Sigmoid colon (tissue), 7 donors: ENCODE results near the gene PLK1. TPM values are rescaled to one million over a fixed set of nuclear protein-coding genes. Genes with fewer than 3 reads are reported as not detected.

Experiments used
- DNase-seq: peaks from one replicate; pipeline ENCODE4 v3.0.0-alpha.2; 2019
- H3K27ac ChIP-seq, 4 donors: fragments of 200-600 bp; sonication (generic); one replicate each; pipeline ENCODE4 v1.5.1; 2016 to 2019; ENCODE audit warnings: mild to moderate bottlenecking in 1 of 4
- H3K27me3 ChIP-seq, 3 donors: fragments of 200-600 bp; sonication (generic); one replicate each; pipeline ENCODE4 v1.5.1; 2019; ENCODE audit warnings: mild to moderate bottlenecking in 1 of 3
- H3K36me3 ChIP-seq, 4 donors: fragments of 200-600 bp; sonication (generic); one replicate each; pipeline ENCODE4 v1.5.1; 2016 to 2019
- H3K4me1 ChIP-seq, 4 donors: fragments of 200-600 bp; sonication (generic); one replicate each; pipeline ENCODE4 v1.5.1; 2017 to 2019
- H3K4me3 ChIP-seq, 4 donors: fragments of 200-600 bp; sonication (generic); one replicate each; pipeline ENCODE4 v1.5.1; 2017 to 2019; ENCODE audit warnings: mild to moderate bottlenecking in 2 of 4, moderate library complexity in 1 of 4
- H3K9me3 ChIP-seq, 4 donors: fragments of 200-600 bp in 3 of 4; sonication (generic) in 3 of 4; one replicate each; pipeline versions ENCODE4 v1.5.1 to v1.6.1; 2013 to 2019
- EP300 ChIP-seq, 4 donors: sonication (generic); formaldehyde crosslinking; IDR thresholded peaks; one replicate each; pipeline ENCODE4 v1.6.1; 2017; ENCODE audit warnings: antibody characterized with exemption in 4 of 4
- POLR2A ChIP-seq, 2 donors: fragments of 450-650 bp; IDR thresholded peaks; one replicate each; pipeline ENCODE4 v1.6.1; 2016; ENCODE audit warnings: antibody characterized with exemption in 2 of 2, mild to moderate bottlenecking in 2 of 2, moderate library complexity in 2 of 2
- POLR2AphosphoS5 ChIP-seq, 4 donors: sonication (generic); formaldehyde crosslinking; IDR thresholded peaks; one replicate each; pipeline ENCODE4 v1.6.1; 2017; ENCODE audit warnings: antibody characterized with exemption in 4 of 4
- WGBS, 2 donors: extraction: QIAGEN DNeasy Blood & Tissue Kit; methylation state at CpG; one replicate each; pipeline ENCODE4 v1.1.7; 2013; 5-methylcytosine and 5-hydroxymethylcytosine counted together
- intact Hi-C: fragments of 100-400 bp; cut with DNase I; formaldehyde crosslinking; loops from one replicate; pipeline ENCODE4 v1.15.1; 2023
- polyA plus RNA-seq, 3 donors: library from polyadenylated mRNA; stranded (reverse); fragments of 200-250 nt; gene quantifications; one replicate each; pipeline ENCODE4 v1.2.3, GENCODE V29; 2013
- total RNA-seq, 4 donors: library from RNA; depleted of rRNA; stranded (reverse); fragments of >200 nt; gene quantifications; one replicate each; pipeline ENCODE4 v1.1.0, GENCODE V29; 2016
- TF ChIP-seq, protein P1 (sequence below), 4 experiments: fragments of 450-650 bp in 3 of 4; fragments of 200-600 bp in 1 of 4; IDR thresholded peaks; one replicate each; pipeline ENCODE4 v1.5.1; 2016 to 2019; ENCODE audit warnings: antibody characterized with exemption in 4 of 4, mild to moderate bottlenecking in 3 of 4, moderate library complexity in 2 of 4
- donor health status: healthy with polysubstance abuse.
- donor health status: Bipolar disorder and iron deficiency.
- donor health status: healthy.

Gene PLK1
- total and polyA plus RNA-seq, 7 donors = 0.82 to 37.0 (median 4.2) TPM

DNA sequence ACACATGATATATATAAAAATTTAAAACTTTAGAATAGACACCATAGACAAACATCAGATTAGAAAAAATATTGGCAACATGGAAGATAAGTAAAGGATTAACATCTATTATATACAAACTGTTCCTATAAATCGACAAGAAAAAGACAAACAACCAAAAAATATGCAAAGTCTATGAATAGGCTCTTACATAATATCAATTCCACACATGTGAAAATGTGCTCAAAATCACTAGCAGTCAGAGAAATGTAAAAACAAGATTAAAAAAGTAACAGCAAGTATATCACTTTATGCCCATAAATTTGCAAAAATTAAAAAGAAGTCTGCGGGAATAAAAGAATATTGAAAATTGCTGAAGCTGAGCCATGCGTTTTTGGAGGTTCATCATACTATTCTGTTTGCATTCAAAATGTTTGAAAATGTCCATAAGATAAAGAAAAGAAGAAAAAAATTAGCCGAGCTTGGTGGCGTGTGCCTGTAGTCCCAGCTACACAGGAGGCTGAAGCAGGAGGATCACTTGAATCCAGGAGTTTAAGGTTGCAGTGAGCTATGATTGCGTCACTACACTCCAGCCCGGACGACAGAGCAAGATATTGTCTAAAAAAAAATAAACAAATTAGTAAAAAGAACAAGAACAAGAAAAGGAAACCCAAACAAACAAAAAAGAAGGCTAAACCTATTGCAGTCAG is 45.6 kb downstream of the PLK1 start:
- H3K4me1 ChIP-seq = no peaks in the 10 kb centered on the region
- TF ChIP-seq POLR2A (IDR thresholded peaks at IDR 0.05) = no peak
- TF ChIP-seq, protein P1, sequence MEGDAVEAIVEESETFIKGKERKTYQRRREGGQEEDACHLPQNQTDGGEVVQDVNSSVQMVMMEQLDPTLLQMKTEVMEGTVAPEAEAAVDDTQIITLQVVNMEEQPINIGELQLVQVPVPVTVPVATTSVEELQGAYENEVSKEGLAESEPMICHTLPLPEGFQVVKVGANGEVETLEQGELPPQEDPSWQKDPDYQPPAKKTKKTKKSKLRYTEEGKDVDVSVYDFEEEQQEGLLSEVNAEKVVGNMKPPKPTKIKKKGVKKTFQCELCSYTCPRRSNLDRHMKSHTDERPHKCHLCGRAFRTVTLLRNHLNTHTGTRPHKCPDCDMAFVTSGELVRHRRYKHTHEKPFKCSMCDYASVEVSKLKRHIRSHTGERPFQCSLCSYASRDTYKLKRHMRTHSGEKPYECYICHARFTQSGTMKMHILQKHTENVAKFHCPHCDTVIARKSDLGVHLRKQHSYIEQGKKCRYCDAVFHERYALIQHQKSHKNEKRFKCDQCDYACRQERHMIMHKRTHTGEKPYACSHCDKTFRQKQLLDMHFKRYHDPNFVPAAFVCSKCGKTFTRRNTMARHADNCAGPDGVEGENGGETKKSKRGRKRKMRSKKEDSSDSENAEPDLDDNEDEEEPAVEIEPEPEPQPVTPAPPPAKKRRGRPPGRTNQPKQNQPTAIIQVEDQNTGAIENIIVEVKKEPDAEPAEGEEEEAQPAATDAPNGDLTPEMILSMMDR (IDR thresholded peaks at IDR 0.05) = no peak
- TF ChIP-seq POLR2AphosphoS5 (IDR thresholded peaks at IDR 0.05) = no peak
- TF ChIP-seq EP300 (IDR thresholded peaks at IDR 0.05) = no peak
- intact Hi-C loops = no loop called here
- H3K36me3 ChIP-seq = no peaks in the 10 kb centered on the region
- H3K27me3 ChIP-seq = peaks cover 0 to 3% (median 0%) of the 10 kb centered on the region in 3 donors
- DNase-seq = no peak
- H3K9me3 ChIP-seq = peaks cover 0 to 6% (median 2%) of the 10 kb centered on the region in 4 donors
- WGBS, 2 donors = 82 to 84% methylated on average over 8 of the region's 8 CpGs
- H3K4me3 ChIP-seq = no peak overlapping the region
- no peak overlapping the region for H3K27ac ChIP-seq

DNA sequence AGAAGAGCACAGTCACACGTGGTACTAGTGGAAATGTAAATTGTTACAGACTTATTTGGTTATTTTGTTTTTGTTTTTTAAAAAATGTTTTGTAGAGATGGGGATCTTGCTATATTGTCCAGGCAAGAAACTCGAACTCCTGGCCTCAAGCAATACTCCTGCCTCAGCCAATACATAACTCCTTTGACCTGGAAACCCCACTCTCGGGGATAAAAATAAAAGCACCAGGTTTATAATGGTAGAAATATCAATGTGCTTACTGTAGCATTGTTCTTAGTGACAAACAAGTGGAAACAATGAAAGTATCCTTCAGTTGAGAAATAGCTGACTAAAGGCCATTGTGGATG is 46.1 kb downstream of the PLK1 start:
- Histone ChIP-seq H3K4me3 (no peak overlapping the region), H3K4me1 (no peaks in the 10 kb centered on the region), H3K9me3 (peaks cover 0 to 6% (median 2%) of the 10 kb centered on the region in 4 donors), H3K27ac (no peak overlapping the region), H3K36me3 (no peaks in the 10 kb centered on the region), H3K27me3 (peaks cover 0 to 7% (median 0%) of the 10 kb centered on the region in 3 donors)
- WGBS, 2 donors = 74 to 80% methylated on average over 3 of the region's 3 CpGs
- intact Hi-C loops = no loop called here
- TF ChIP-seq POLR2A (IDR thresholded peaks at IDR 0.05) (no peak), POLR2AphosphoS5 (IDR thresholded peaks at IDR 0.05) (no peak), EP300 (IDR thresholded peaks at IDR 0.05) (no peak)
- TF ChIP-seq, protein P1 (IDR thresholded peaks at IDR 0.05) = no peak
- DNase-seq = no peak

DNA sequence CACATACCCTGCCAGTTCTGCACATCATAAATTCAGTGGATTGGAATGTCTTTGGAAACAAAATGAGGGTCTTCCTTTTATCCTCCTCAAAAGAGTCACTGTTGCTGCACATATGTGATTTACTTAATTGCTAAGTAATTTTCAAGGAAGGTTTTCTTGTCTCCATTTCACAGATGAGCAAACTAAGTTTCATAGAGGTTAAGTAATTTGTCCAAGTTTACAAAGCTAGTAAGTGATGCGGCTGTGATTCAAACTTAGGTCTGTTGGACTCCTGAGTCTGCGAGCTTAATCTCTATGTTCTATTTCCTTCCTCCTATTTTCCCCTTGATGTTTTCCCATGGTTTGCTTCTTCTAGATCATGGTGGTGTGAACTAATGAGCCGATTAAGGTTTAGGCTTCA is 48.0 kb downstream of the PLK1 start:
- H3K27me3 ChIP-seq = peaks cover 0 to 13% (median 0%) of the 10 kb centered on the region in 3 donors
- TF ChIP-seq, protein P1 (IDR thresholded peaks at IDR 0.05) = no peak
- TF ChIP-seq POLR2A (IDR thresholded peaks at IDR 0.05) (no peak), EP300 (IDR thresholded peaks at IDR 0.05) (no peak), POLR2AphosphoS5 (IDR thresholded peaks at IDR 0.05) (no peak)
- H3K36me3 ChIP-seq = no peaks in the 10 kb centered on the region
- DNase-seq = no peak
- H3K27ac ChIP-seq = no peak overlapping the region
- no peaks in the 10 kb centered on the region for H3K4me1 ChIP-seq
- intact Hi-C loops = no loop called here
- H3K4me3 ChIP-seq = no peak overlapping the region
- H3K9me3 ChIP-seq = peaks cover 0 to 6% (median 2%) of the 10 kb centered on the region in 4 donors
- WGBS, 2 donors = 94 to 96% methylated on average over 3 of the region's 3 CpGs

DNA sequence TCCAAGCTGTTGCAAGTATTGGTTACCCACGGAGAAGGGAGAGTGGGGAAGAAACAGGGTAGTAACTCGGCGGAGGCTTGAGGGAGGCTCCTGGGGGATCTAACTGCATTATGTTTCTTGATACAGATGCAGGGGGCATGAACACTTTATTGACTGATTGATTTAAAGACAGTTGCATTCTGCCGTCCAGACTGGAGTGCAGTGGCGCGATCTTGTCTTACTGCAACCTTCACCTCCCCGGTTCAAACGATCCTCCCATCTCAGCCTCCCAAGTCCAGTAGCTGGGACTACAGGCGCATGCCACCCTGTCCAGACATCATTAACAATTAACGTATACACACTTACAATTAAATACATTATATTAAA is 49.4 kb downstream of the PLK1 start:
- no peak overlapping the region for H3K4me3 ChIP-seq
- no peaks in the 10 kb centered on the region for H3K4me1 ChIP-seq
- WGBS, 2 donors = 47 to 62% methylated on average over 10 of the region's 10 CpGs
- no peak for DNase-seq
- no peaks in the 10 kb centered on the region for H3K36me3 ChIP-seq
- TF ChIP-seq POLR2AphosphoS5 (IDR thresholded peaks at IDR 0.05) (no peak), EP300 (IDR thresholded peaks at IDR 0.05) (no peak), POLR2A (IDR thresholded peaks at IDR 0.05) (no peak)
- TF ChIP-seq, protein P1 (IDR thresholded peaks at IDR 0.05) = no peak
- peaks cover 0 to 2% (median 0%) of the 10 kb centered on the region in 4 donors for H3K9me3 ChIP-seq
- H3K27me3 ChIP-seq = peaks cover 0 to 13% (median 0%) of the 10 kb centered on the region in 3 donors
- H3K27ac ChIP-seq = no peak overlapping the region
- intact Hi-C loops = no loop called here
